ENCODE data around the gene DCHS2.

Gene DCHS2

DNA sequence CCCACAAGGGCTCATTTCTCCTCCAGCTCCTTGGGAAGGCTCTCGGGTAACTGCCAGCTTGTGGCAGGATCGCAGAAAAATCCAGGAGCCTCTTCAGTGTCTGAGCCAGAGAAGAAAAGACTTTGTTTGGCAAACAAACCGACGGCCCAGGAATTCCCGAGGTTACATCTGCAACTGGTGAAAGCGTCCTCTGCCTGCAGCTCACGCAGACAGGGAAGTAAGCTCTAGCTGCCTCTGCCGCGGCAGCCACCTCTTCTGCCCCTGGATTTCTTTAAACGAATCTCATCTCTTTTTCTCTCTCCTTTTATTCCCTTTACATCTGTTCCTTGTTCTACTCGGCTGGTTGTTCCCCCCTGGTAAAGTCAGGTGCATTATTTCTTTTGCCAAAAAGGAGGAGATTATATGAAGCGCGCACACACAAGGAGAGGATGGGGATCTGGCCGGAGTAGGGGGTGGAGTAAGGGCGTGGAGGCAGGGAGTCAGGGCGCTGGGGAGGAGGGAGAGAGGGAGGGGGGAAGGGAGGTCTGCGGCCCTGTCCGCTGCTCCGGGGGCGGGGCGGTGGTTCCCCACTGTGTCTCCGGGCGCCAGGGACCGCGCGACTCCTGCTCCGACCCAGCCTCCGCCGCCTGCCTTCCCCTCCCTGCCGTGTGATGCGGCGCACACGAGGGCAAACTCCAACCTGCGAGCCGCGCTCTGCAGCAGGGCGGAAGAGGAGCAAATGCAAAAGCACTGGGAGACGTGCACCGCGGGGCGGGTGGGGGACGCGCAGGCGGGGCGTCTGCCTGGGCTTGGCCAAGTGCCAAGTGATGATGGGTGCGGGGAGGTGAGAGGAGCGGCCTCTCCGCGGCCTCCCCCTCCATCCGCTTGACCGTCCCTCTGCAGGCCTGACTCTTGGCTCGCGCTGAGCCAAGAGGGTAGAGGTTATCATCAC is at the start of gene DCHS2:
Gene DCHS2 (minus strand): TSS at position 459 of the 931 bp plus-strand sequence. CDS start 444 bp downstream, at position 15.
- DNase-seq: peak; percentile 2

DNA sequence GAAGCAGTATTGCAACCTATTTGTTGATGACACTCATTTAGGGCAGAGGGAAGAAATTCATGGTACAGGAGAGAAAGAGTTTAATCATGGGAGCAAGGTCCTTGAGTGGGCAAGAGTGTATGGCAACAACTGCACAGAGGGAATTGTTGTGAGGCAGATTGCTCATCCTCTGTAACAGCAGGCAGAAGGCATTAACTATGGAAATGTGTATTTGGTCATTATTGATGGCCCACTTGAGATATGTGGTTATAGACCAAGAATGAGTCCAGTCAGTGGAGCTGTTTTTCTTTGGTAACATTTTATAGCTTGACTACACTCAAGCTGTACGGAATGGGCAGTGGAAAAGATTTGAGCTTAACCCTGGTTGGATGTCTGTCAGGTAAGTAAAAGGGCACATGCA is 42.7 kb upstream of the DCHS2 start:
- no peak for DNase-seq

GRCh38 chr4:154529728-154530519 is 38.3 kb upstream of the DCHS2 start:
- DNase-seq: no peak

DNA sequence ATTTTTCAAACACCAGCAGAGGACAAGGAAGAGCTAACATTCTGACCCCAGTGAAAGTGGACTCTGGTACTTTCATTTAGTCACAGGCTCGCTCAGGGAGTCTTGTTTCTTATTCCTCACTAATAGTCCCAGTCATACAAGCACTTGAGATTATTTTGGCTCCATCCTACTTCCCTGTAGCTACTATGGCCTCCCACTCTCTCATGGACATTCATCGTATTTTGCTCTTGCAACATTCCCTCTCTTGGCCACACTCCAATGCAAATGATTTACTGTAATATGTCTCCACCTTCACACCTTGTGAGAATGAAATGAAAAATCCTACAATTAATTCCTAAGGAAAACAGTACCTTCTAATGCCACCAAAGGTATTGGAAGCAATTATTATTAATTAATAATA is 37.3 kb upstream of the DCHS2 start:
- DNase-seq: no peak

GRCh38 chr4:154527308-154527707 is 35.7 kb upstream of the DCHS2 start:
- DNase-seq: no peak

GRCh38 chr4:154526151-154526550 is 34.6 kb upstream of the DCHS2 start:
- DNase-seq: no peak

DNA sequence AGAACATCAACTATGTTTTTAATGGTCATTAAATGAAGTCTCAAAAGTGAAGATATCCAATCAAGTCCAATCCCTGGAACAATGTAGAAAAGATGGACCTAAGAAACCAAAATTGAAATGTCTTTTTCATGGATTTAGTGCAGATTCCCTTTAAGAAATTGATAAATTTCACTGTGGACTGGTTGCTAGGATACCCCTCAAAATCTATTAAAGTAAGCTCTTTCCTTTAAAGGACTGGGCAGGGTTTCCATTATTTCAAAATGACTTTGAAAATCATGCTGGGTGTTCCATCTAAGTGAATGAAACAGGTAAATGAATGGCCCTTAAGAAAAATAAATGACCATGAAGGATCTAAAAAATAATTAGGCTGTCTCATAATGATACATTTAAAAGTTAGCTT is 30.0 kb upstream of the DCHS2 start:
- DNase-seq: no peak

DNA sequence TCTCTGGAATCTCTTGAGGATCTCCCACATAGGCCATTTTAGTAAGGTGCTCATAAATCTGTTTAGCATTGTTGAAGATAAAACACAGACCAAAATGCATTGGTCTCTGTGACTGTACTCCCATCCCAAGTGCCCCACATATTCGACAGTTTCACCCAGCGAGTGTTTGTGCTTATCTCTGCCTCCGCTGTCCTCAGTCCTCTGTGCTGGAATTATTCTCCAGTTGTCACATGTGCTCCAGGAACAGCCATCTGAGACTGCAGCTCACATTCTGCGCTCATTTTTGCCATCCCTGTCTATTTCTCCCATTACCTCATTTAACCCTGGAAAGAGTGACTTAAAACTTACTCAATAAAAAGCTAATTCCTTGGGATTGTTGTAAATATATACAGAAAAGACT is 27.6 kb upstream of the DCHS2 start:
- DNase-seq: no peak

- no peak for DNase-seq
Measured at GRCh38 chr4:154517591-154517990, 26.0 kb upstream of the DCHS2 start.

DNA sequence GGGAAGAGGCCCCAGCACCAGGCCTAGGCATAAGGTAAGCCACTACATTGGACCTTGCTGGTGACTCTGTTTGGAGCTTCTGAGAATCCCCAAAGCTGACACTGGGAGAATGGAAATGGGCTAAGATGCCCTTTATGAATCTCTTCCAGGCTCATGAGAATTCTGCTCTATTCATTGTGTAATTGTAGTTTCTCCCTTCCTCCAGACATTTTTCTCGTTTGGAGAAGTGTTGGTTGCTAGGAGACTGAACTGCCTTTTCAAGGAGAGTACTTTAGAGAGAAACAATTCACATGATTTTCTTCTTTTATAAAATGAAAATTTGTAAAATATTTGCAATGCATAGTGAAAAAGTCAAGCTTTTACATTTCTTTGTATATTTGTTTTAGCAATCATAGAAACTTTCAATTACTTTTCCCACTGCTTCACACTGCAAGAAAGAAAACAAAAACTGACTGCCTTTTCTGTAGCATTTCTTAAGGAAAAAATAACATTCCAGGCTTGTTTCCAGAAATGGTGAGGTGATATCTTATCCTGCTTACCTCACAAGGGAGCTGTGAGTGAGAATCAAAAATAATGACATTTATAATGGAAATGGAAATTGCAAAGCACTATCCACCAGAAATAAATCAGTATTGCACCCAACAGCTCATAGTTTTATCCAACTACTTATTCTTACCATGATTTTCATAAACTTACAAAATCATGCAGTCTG is 24.9 kb upstream of the DCHS2 start:
- no peak for DNase-seq

DNA sequence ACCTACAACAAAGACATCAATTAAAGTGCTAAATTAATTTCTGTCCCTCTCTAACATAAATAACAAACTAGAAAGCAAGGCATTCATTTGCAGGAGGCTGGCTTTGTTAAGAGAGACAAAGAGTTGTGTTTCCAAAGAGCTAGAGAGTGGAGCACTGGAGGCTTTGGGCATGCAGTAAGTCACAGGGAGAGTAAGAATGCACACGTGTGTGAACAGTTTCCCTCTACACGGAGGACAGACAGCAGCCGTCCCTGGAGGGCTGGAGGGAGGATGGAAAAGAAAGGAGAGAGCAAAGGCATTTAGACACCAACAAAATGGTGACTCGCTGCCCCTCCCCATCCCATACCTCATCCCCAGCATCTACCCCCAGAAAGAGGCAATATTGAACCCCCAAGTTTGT is 20.4 kb upstream of the DCHS2 start:
- no peak for DNase-seq

DNA sequence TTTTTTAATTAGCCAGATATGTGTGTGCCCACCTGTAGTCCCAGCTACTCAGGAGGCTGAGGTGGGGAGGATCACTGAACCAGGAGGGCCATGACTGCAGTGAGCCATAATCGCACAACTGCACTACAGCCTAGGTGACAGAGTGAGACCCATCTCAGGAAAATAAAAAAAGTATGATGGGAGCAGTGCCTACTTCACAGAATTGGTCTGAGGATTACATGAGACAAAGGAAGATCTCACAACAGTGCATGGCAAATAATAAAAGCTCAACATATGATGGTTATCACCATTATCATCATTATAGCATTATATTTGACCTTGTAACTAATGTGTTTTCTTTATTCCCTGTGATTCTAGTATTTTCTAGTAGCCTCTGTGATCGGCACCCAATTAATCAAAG is 19.9 kb upstream of the DCHS2 start:
- no peak for DNase-seq

DNA sequence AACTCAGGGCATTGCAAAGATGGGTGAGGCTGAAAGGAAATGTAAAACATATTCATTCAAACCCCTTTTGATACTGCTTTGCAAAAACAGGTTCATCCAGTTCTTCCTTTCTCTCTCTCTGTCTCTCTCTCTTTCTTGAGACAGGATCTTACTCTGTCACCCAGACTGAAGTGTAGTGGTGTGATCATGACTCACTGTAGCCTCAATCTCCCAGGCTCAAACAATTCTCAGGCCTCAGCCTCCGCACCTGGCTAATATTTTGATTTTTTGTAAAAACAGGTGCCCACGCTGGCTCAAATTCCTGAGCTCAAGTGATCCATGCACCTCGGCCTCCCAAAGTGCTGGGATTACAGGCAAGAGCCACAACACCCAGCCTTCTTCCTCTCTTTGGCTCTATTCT is 15.6 kb upstream of the DCHS2 start:
- no peak for DNase-seq

DNA sequence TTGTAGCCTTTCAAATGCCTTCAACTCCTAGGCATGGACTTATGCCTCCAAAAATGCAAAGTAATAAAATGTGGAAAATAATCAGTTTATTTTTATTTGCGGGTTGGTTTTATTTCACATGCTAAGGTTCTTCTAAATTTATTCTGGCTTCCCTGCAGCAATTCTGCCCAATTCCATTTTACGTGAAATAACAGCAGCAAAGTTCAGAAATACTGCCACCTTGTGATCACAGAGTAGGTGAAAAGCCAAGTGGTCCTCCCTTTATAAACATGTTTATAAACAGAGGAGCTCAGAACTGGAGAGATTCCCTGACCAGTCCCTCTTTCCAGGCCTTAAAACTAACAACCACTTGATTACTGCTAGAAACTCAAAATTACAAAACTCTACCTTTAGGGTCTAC is 14.7 kb upstream of the DCHS2 start:
- no peak for DNase-seq

GRCh38 chr4:154503598-154503997 is 12.0 kb upstream of the DCHS2 start:
- no peak for DNase-seq

DNA sequence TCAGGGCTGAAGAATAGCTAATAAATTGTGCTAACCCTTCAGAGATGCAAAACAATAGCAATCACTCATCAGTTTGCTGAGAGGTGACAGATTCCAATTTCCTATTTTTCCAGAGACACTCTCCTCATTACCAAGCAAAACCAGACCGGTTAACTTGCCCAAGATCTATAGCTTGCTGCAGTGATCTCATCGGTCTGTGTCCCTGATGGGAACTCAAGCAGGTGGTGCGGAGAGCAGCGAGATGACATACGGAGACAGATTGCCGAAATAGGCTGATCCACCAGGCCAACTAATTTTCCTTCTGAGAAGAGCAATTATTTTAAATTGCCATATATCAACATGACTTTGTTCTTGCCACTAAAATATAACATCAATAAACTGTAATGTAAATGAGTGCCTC is 10.5 kb upstream of the DCHS2 start:
- no peak for DNase-seq

GRCh38 chr4:154497889-154498288 is 6.3 kb upstream of the DCHS2 start:
- no peak for DNase-seq

- no peak for DNase-seq
Measured at GRCh38 chr4:154495867-154496266, 4.3 kb upstream of the DCHS2 start.

DNA sequence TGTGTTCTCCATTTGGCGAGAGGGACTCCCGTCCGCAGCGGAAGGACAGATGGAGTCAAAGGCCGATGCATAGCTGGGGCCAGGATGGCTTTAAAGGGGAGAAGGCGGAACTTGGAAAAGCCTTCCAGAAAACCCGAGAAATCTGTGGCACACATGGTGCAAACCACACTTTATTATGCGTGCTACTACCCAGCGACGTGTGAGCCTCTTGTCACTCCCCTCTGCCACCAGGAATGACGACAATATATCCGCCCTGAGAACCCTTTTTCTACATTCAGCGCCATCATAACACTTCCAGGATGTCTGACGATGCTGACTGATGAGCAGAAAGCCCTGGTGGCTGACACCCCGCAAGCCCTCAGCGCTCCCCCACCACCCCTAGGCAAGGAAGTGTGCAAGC is 689 bp upstream of the DCHS2 start:
- DNase-seq: no peak

- no peak for DNase-seq
Measured at GRCh38 chr4:154490583-154491340, 837 bp downstream of the DCHS2 start.

- DNase-seq: no peak
Measured at GRCh38 chr4:154490234-154490582, 1.4 kb downstream of the DCHS2 start.

- no peak for DNase-seq
Measured at GRCh38 chr4:154489558-154490233, 1.9 kb downstream of the DCHS2 start.
